VCaP (cell line): ENCODE results near the gene UBP1.
"Not testable (repeated sequence)": the region's sequence is repeated elsewhere in the genome, so short reads cannot be mapped to it uniquely, and the experiment has no call there.

Experiments used
- H3K27ac ChIP-seq: fragments of 450-650 bp; 2 replicates; pipeline ENCODE4 v1.5.1; 2017
- TF ChIP-seq, protein P1 (sequence below): fragments of 450-650 bp; conservative IDR thresholded peaks from 2 replicates; pipeline ENCODE4 v1.5.1; 2017; ENCODE audit warnings: mild to moderate bottlenecking, moderate library complexity

The UBP1 gene

DNA sequence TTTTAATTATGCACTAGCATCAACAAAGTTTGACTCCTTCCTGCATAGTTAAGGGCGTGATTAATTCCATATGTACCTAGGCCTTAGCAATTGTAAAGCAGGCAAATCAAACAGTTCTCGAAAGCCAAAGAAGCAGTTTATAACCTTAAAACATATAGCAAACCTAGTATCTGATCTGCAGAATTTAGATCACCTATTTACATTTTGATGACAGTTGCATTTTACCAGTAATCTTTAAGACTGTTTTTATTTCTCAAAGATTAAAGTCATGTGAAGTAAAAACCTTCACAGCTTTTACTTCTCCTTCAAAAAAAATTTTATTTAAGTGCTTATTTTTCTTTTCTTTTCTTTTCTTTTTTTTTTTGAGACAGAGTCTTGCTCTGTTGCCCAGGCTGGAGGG lies 20.9 kb upstream of the UBP1 start:
- H3K27ac ChIP-seq, result no peak overlapping the region
- TF ChIP-seq, protein P1, sequence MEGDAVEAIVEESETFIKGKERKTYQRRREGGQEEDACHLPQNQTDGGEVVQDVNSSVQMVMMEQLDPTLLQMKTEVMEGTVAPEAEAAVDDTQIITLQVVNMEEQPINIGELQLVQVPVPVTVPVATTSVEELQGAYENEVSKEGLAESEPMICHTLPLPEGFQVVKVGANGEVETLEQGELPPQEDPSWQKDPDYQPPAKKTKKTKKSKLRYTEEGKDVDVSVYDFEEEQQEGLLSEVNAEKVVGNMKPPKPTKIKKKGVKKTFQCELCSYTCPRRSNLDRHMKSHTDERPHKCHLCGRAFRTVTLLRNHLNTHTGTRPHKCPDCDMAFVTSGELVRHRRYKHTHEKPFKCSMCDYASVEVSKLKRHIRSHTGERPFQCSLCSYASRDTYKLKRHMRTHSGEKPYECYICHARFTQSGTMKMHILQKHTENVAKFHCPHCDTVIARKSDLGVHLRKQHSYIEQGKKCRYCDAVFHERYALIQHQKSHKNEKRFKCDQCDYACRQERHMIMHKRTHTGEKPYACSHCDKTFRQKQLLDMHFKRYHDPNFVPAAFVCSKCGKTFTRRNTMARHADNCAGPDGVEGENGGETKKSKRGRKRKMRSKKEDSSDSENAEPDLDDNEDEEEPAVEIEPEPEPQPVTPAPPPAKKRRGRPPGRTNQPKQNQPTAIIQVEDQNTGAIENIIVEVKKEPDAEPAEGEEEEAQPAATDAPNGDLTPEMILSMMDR, result no peak

DNA sequence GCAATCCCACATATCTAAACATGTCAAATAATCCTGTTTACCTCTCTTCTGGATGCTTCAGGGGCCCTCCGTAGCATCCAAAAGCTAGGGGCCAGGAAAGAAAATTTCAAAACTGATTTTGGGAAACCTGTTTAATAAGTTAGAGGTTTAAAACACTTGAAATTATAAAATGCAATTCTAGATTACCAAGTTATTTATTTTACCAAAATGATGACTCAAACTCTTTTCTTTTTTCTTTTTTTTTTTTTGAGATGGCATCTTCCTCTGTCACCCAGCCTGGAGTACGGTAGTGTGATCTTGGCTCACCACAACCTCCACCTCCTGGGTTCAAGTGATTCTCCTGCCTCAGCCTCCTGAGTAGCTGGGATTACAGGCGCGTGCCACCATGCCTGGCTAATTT lies 19.4 kb upstream of the UBP1 start:
- H3K27ac ChIP-seq, result not testable (repeated sequence)

DNA sequence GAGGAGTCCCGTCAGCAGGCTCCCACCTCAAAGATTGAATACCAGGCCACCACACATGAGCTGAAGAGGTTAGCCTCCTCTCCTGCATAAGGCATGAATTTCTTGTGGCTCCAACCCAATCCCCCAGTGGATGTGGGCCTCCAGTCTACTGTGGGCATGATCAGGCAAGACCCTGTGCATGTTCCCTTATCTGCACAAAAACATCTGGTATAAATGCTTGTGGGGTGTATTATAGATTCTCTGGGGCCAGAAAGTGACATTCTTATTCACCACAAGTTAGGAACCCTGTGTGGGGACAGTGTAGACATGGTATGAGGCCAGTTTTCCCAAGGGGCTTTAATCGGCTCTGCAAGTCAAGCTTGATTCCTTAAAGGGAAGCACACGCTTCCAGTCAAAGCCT lies 18.2 kb upstream of the UBP1 start:
- H3K27ac ChIP-seq, result no peak overlapping the region
- TF ChIP-seq, protein P1, result no peak

DNA sequence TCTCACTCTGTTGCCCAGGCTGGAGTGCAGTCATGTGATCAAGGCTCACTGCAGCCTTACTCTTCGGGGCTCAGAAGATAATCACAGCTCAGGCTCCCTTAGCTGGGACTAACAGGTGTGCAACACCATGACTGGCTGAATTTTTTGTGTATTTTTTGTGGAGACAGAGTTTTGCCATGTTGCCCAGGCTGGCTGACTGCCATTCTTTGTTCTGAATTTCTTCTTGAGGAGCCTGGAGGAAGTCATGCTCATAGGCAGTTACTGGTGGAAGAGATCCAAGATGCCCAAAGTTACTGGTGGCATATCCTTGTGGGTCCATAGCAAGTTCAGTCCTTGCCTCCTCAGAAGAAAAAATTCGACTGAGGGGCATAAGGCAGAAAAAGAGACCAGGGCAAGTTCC lies 16.6 kb upstream of the UBP1 start:
- H3K27ac ChIP-seq, result no peak overlapping the region

DNA sequence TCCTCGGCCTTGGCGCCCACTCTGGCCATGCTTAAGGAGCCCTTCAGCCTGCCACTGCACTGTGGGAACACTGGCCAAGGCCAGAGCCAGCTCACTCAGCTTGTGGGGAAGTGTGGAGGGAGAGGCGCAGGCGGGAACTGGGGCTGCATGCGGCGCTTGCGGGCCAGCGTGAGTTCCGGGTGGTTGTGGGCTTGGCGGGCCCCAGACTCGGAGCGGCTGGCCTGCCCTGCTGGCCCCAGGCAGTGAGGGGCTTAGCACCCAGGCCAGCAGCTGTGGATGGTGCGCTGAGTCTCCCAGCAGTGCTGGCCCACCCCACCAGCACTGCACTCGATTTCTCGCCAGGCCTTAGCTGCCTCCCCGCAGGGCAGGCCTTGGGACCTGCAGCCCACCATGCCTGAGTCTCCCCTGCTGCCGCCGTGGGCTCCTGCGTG lies 13.1 kb upstream of the UBP1 start:
- no peak overlapping the region for H3K27ac ChIP-seq
- TF ChIP-seq, protein P1, result no peak

More for the DNA sequence above, 16.6 kb upstream of the UBP1 start:
- TF ChIP-seq, protein P1, result no peak

DNA sequence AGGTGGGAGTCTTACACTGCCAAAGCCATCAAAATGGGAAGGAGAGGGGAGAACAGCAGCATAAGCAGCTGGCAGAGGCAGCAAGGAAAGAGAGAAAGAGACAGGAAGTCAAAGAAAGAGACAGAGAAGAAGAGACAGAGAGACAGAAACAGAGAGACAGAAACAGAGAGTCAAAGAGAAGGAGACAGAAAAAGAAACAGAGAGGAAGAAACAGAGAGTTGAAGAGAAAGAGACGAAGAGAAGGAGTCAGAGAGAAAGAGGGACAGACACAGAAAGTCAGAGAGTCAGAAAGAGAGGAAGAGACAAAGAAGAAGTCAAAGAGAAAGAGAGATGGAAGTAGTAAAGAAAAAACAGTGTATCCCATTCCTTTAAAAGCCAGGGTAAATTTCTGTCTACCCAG lies 11.8 kb upstream of the UBP1 start:
- not testable (repeated sequence) for H3K27ac ChIP-seq

DNA sequence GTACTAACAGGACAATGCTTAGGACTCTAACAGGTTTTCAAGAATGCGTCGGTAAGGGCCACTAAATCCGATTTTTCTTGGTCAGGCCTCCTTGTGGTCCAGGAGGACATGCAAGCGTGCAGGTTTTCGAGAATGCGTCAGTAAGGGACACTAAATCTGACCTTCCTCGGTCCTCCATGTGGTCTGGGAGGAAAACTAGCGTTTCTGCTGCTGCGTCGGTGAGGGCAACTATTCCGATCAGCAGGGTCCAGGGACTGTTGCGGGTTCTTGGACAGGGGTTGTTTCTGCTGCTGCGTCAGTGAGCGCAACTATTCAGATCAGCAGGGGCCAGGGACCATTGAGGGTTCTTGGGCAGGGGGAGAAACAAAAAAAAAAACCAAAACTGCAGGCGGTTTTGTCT lies 7.8 kb upstream of the UBP1 start:
- TF ChIP-seq, protein P1, result no peak
- H3K27ac ChIP-seq, result no peak overlapping the region

DNA sequence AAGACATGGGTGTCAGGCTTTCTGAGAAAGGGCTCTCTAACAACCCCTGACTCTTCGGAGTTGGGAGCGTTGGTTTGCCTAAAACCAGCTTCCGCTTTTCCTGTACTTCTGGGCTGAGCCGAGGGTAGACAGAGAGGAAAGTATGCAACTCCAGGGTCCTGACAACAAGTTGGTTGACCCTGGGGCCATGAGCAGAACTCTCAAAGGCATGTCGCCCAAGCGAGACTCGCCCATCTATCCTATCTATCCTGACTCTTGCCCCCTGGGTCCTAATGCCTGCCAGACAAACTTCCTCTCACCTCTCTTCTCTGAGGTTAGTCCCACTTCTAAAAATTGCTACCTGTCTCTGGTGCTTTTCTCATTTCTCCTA lies 7.0 kb upstream of the UBP1 start:
- not testable (repeated sequence) for H3K27ac ChIP-seq

DNA sequence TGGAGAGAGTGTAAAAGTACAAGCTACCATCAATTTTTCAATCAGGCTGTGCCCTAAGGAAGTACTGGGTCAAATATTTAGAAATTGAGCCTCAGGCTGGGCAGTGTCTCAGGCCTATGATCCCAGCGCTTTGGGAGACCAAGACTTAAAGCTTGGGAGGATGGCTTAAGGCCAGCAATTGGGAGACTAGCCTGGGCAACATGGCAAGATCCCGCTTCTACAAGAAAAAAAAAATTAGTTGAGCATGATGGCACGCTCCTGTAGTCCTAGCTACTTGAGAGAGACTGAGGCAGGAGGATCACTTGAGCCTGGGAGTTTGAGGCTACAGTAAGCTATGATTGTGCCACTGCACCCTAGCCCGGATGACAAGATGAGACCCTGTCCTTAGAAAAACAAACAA lies 2.0 kb upstream of the UBP1 start:
- H3K27ac ChIP-seq, result peak overlapping the region; percentile 98
- TF ChIP-seq, protein P1, result no peak
